Stimulated activated CD8-positive, alpha-beta memory T cell treated with anti-CD3 and anti-CD28 coated beads, Interleukin-12 subunit alpha, Interleukin-12 subunit beta, amount 100 ng/mL, for 24 hours (primary cell): ENCODE measurements around the gene STAM2.
"Not testable (repeated sequence)": the region's sequence is repeated elsewhere in the genome, so short reads cannot be mapped to it uniquely, and the experiment has no call there.

Source experiments
- DNase-seq: peaks from one replicate; pipeline ENCODE4 v3.0.0-alpha.2; 2020; ENCODE audit errors: extremely low read depth

The STAM2 gene

GRCh38 chr2:152107140-152107539, 68.4 kb downstream of the STAM2 start:
- not testable (repeated sequence) for DNase-seq

GRCh38 chr2:152106464-152106863, 69.1 kb downstream of the STAM2 start:
- DNase-seq, result no peak

DNA sequence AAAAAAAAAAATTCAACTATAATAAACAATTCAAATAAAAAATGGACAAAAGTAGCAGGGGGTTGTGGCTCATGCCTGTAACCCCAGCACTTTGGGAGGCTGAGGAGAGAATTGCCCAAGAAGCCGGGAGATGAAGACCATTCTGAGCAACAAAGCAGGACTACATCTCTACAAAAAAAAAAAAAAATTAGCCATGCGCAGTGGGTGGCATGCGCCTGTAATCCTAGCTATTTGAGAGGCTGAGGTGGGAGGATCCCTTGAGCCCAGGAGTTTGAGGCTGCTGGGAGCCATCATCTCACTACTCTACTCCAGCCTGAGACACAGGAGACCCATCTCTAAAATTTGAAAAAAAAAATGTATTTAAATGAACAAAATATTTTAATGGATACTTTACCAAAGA, 72.3 kb downstream of the STAM2 start:
- no peak for DNase-seq

- no peak for DNase-seq
These were observed 74.6 kb downstream of the STAM2 start for GRCh38 chr2:152100961-152101360.

DNA sequence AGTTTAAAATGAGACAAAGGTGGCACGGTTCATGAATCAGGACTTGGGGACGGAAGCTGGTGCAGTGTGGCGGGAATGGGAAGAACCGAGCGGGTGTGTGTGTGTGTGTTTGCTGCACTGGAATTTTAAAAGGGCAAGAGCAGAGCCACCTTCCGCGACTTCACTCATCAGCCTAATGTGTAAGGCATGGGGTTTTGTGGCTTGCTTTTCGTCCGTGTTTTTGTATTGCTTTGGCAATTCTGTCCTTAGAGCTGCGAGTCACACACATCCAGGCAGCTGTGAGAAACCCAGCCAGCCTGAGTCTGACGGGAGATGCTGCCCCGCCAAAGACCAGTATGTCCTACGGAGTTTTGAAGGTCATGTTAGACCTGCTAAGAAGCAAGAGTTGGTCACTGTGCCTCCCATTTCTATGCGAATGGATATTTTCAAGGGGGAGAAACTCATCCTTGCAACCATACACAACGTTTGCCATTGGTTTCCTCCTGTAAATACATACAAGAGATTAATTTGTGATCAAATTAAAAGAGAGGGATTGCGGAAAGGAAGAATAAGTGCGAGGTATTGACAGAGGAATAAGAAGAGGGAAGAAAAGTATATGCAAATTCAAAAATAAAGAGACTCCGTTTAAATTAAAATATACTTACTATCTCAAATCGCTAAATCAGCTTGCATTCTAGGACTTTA, 76.1 kb downstream of the STAM2 start:
- no peak for DNase-seq

GRCh38 chr2:152098496-152099366, 76.8 kb downstream of the STAM2 start, which contains the start of gene CACNB4:
Gene CACNB4 (minus strand): TSS chr2:152099044.
- DNase-seq, result no peak

- DNase-seq, result no peak
These were observed 77.6 kb downstream of the STAM2 start for GRCh38 chr2:152097801-152098495.

DNA sequence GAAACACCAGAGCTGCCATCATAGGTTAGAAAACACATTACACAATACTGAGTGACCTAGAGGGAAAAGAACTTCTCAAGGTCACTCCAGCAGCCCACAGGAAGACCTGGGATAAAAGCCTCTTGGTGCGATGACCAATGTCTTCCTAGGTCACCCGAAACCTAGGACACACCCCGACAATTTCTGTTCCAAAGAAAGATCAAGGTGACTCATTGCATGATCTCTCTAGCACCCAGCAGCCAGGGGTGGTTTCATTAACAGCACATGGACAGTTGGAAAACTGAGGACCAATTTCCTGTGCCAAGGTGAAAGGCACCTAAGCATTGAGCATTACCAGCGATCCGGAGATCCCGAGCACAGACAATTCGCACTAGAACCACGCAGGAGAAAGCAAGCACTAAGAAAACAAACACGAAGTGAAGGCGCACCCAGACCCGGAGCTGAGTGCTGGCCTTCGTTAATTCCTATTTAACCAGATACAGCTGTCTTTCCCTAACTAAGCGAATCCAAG, 78.2 kb downstream of the STAM2 start:
- DNase-seq, result no peak

DNA sequence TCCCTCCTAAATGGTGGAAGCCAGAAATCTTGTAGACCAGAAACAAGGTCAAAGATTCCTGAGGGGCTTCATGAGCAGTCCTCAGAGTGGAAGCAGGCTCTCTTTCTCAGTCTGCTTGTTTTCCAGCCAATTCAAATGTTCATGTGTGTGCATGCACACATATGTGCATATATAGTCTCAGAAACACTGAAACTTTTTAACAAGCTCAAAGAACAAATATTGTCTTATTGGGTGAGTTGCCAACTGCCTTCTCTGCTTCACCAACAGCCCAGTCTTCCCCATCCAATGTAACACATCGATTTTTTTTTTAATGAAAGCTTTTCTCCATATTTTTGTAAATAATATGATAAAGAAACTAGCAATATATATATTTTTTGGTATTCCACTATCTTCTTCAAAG, 80.4 kb downstream of the STAM2 start:
- DNase-seq, result no peak

DNA sequence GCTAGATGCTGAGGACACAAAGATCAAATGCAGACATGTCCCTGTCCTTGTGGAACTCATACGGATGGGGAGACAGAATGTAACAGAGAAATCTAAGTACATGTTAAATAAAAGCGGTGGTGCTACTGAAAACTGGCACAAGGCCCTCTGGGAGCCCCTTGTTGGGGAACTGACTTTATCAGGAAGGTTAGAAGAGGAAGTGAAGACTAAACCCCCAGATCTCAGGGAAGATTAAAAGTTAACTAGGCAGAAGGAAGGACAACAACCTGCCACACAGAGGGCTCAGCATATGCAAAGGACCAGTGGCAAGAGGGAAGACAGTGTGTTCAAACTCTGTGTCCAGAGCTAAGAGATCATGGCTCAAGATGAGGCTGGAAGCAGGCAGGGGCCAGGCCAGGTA, 81.5 kb downstream of the STAM2 start:
- DNase-seq, result no peak

DNA sequence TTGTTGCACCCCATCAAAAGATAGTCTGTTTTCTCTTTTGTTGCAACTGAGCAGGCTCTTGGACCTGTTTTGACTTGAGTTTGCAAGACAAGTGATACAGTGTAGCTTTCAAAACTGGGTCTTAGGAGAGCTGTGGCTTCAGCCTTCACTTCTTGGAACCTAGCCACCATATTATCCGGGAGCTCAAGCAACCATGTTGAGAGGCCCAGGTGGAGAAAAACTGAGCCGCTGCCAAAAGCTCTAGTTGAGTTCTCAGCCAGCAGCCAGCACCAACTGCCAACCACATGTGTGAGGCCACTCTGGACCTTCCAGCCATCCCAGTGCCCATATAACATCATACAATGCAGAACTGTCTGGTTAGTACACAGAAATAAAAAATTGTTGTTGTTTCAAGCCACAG, 82.1 kb downstream of the STAM2 start:
- DNase-seq, result no peak

GRCh38 chr2:152092095-152092494, 83.5 kb downstream of the STAM2 start:
- no peak for DNase-seq

- not testable (repeated sequence) for DNase-seq
These were observed 84.8 kb downstream of the STAM2 start for GRCh38 chr2:152090726-152091125.

- DNase-seq, result no peak
These were observed 86.3 kb downstream of the STAM2 start for GRCh38 chr2:152089238-152089637.

- DNase-seq, result no peak
These were observed 87.6 kb downstream of the STAM2 start for GRCh38 chr2:152088006-152088405.

GRCh38 chr2:152086231-152086630, 89.3 kb downstream of the STAM2 start:
- no peak for DNase-seq

DNA sequence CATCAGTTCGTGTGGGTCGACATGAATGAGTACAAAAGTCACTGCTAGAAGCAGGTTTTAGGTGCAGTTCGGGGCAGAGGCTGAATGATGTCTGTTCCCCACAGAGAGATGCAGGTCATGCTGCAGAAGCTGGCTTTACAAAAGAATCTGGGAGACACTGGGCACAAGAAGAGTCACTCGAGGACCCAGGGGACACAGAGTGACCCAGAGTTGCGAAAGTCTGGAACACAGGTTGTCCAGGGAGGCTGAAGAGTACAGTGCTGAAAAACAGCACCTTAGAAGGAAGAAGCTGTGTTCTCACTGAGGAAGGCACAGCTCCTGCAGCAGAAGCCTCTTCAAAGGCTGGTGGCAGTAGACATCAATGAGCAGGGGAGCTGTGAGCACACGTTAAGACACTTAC, 91.5 kb downstream of the STAM2 start:
- no peak for DNase-seq

- no peak for DNase-seq
These were observed 92.2 kb downstream of the STAM2 start for GRCh38 chr2:152083202-152083875.

DNA sequence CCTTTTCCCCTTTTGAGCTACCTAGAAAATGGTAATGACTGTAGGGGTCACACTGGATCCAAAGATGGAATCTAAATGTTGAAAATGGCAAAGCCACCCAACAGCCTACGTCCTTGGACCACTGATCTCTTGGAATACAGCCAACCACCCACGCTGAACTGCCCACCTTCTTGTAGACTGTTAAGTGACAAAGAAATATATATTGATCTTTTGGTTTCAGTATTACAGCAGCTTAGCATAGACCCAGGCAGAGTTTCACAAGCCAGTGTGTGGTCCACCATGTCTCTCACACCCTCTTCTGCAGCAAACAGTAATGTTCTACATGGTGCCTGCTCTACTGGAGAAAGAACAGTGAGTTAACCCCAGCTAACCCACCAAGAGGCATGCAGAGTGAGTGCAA, 96.9 kb downstream of the STAM2 start:
- no peak for DNase-seq

- no peak for DNase-seq
These were observed 97.5 kb downstream of the STAM2 start for GRCh38 chr2:152078023-152078422.

- DNase-seq, result no peak
These were observed 100.0 kb downstream of the STAM2 start for GRCh38 chr2:152075461-152076050.
